CD4-positive, CD25-positive, alpha-beta regulatory T cell (primary cell): Measurements from ENCODE around the gene CDCA3. TPM values are rescaled to one million over a fixed set of nuclear protein-coding genes. Genes with fewer than 3 reads are reported as not detected.
A peak's percentile ranks its signal among the peaks of the same experiment; 100 is the strongest.
"Not testable (repeated sequence)": the region's sequence is repeated elsewhere in the genome, so short reads cannot be mapped to it uniquely, and the experiment has no call there.

Experiments used
- ATAC-seq, 2 donors: fragments of 150-1000 bp; cut with Tn5 transposase; one replicate each; pipeline ENCODE4 v1.10.0; 2021; ENCODE audit warnings: low read depth in 2 of 2, moderate number of reproducible peaks in 2 of 2, moderate library complexity in 1 of 2
- DNase-seq, 3 donors: peaks; one replicate each; pipeline versions ENCODE4 v3.0.0 to v3.0.0-alpha.2; 2012 to 2022; ENCODE audit warnings: mixed read lengths in 1 of 3
- H3K27ac ChIP-seq: one replicate; pipeline ENCODE4 v1.7.0; 2013; ENCODE audit warnings: mild to moderate bottlenecking, low read length; ENCODE audit not compliant: insufficient read depth, poor library complexity, severe bottlenecking
- H3K27me3 ChIP-seq: one replicate; pipeline ENCODE4 v1.7.0; 2013; ENCODE audit warnings: low read length; ENCODE audit not compliant: control insufficient read depth, insufficient read depth
- H3K36me3 ChIP-seq: one replicate; pipeline ENCODE4 v1.7.0; 2013; ENCODE audit warnings: mild to moderate bottlenecking, low read length, moderate library complexity; ENCODE audit not compliant: control insufficient read depth, insufficient read depth
- H3K4me1 ChIP-seq: 2 replicates; pipeline ENCODE4 v1.7.0; 2013; ENCODE audit warnings: mild to moderate bottlenecking, low read length; ENCODE audit not compliant: insufficient read depth, control insufficient read depth, poor library complexity, severe bottlenecking
- H3K4me3 ChIP-seq: one replicate; pipeline ENCODE4 v1.7.0; 2013; ENCODE audit warnings: low read depth, mild to moderate bottlenecking, low read length, moderate library complexity
- H3K9me3 ChIP-seq, 2 experiments: 1 replicate in 1 of 2; 2 replicates in 1 of 2; pipeline ENCODE4 v1.7.0; 2013; ENCODE audit warnings: low read length in 2 of 2, mild to moderate bottlenecking in 1 of 2, moderate library complexity in 1 of 2; ENCODE audit not compliant: control insufficient read depth in 2 of 2
- H3K27ac Mint-ChIP-seq, 3 donors: one replicate each; pipeline ENCODE4 v1.8.0; 2020 to 2022; ENCODE audit warnings: mild to moderate bottlenecking in 3 of 3, mixed read lengths in 3 of 3, moderate library complexity in 2 of 3
- H3K27me3 Mint-ChIP-seq: one replicate; pipeline ENCODE4 v1.8.0; 2022; ENCODE audit warnings: mild to moderate bottlenecking, mixed read lengths
- H3K36me3 Mint-ChIP-seq: one replicate; pipeline ENCODE4 v1.8.0; 2020; ENCODE audit warnings: mixed read lengths
- H3K4me1 Mint-ChIP-seq, 4 donors: one replicate each; pipeline ENCODE4 v1.8.0; 2020 to 2022; ENCODE audit warnings: mixed read lengths in 4 of 4, mild to moderate bottlenecking in 1 of 4
- H3K4me3 Mint-ChIP-seq, 4 donors: one replicate each; pipeline ENCODE4 v1.8.0; 2020 to 2022; ENCODE audit warnings: mild to moderate bottlenecking in 4 of 4, mixed read lengths in 4 of 4, moderate library complexity in 3 of 4
- H3K9me3 Mint-ChIP-seq, 7 donors: one replicate each; pipeline ENCODE4 v1.8.0; 2020 to 2022; ENCODE audit warnings: mixed read lengths in 7 of 7, mild to moderate bottlenecking in 3 of 7, moderate library complexity in 2 of 7
- polyA plus RNA-seq, 4 donors: library from polyadenylated mRNA; unstranded; fragments of 300-500 nt; fragmentation: Illumina TruSeq; gene quantifications; one replicate each; pipeline ENCODE4 v1.2.3, GENCODE V29; 2021
- total RNA-seq: library from RNA; stranded (reverse); gene quantifications from one replicate; pipeline ENCODE4 v1.2.3, GENCODE V29; 2022

The CDCA3 gene
- 1.9 TPM for total RNA-seq
- 1 to 10 TPM; 1.7 to 4.0 (median 2.1) TPM for polyA plus RNA-seq

DNA sequence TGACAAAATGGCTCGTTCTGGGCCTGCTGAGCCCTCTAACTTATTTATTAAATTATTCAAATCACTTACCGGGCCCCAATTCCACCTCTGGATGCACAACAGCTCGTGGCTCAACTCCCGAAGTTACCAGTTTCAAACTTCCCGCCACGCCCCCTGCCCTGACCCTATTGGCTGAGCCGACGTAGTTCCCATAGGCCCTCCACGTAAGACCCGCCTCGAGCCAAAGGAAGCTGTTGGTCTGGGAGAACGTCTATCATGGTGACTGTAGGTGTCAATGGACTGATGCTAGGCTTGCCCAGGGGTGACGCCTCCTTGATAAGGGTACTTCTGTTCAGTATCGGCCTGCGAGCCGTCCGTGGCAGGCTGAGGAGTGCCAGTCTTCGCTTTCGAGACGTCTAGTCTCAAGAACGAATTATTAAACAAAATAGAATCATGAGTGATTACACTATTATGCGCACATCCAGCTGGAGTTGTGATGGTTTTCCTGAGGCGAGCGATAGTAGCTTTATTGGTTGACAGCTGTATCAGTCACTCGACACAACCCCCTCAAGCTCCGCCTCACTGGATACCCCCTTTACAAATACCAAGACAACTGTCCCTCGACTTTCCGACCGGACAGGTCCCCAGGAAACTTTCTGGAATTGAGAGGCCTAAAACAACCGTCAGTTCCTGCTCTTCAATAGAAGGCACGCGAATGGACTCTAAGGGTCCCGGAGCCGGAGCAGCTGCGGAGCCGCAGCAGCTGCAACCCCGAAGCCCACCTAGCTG is at the start of gene CDCA3:
Gene CDCA3 (minus strand): TSS at position 134 of the 768 bp plus-strand sequence. CDS start 334 bp downstream, outside the sequence.
- peak; percentile 47 to 50 for ATAC-seq
- Histone ChIP-seq H3K4me3 (peak within 1 kb of the TSS; percentile 85), H3K4me1 (peaks cover 22% of the 10 kb centered on the region), H3K27me3 (no peaks in the 10 kb centered on the region), H3K36me3 (peaks cover 8% of the 10 kb centered on the region), H3K27ac (peak within 1 kb of the TSS; percentile 97), H3K9me3 (no peaks in the 10 kb centered on the region)
- peaks cover 8% of the 10 kb centered on the region for H3K36me3 Mint-ChIP-seq
- peak; percentile 88 to 99 (median 93) for DNase-seq
- H3K4me3 Mint-ChIP-seq = peak within 1 kb of the TSS; percentile 90 to 99 (median 96)
- H3K27ac Mint-ChIP-seq = peak within 1 kb of the TSS; percentile 95 to 100 (median 100)
- H3K9me3 Mint-ChIP-seq = no peaks in the 10 kb centered on the region
- H3K4me1 Mint-ChIP-seq = peaks cover 0 to 38% (median 16%) of the 10 kb centered on the region in 4 donors
- H3K27me3 Mint-ChIP-seq = no peaks in the 10 kb centered on the region

DNA sequence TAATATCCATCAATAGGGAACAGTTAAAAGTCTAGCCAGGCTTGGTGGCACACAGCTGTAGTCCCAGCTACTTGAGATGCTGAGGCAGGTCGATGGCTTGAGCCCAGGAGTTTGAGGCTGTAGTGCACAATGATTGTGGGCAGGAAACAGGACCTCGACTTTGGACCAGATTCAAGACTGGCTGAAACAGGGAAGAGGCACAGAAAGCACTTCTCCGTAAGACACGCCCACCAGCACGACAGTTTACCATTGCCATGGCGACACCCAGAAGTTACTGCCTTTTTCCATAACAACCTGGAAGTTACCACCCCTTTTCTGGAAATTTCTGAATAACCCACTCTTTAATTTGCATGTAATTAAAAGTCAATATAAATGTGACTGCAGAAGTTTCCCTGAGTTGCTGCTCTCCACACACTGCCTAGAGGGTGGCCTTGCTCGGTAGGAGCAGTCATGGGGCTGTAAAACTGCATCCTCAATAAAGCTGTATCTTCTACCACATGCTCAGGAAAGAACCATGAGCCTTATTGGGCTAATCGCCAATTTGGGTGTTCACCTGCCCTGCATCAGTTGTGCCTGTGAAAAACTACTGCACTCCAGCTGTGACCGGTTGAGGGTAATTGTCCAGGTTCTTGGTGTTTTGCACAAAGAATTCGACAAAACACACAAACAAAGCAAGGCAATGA is 48.9 kb upstream of the CDCA3 start:
- H3K27ac ChIP-seq = no peak overlapping the region
- H3K36me3 ChIP-seq = no peaks in the 10 kb centered on the region
- no peaks in the 10 kb centered on the region for H3K9me3 ChIP-seq
- no peaks in the 10 kb centered on the region for H3K27me3 ChIP-seq
- DNase-seq = no peak
- no peak overlapping the region for H3K27ac Mint-ChIP-seq
- peaks cover 6% of the 10 kb centered on the region for H3K4me1 ChIP-seq
- peaks cover 0 to 7% (median 3%) of the 10 kb centered on the region in 4 donors for H3K4me1 Mint-ChIP-seq
- no peaks in the 10 kb centered on the region for H3K27me3 Mint-ChIP-seq
- no peak overlapping the region for H3K4me3 ChIP-seq
- no peaks in the 10 kb centered on the region for H3K9me3 Mint-ChIP-seq
- no peak for ATAC-seq
- no peaks in the 10 kb centered on the region for H3K36me3 Mint-ChIP-seq
- H3K4me3 Mint-ChIP-seq = no peak overlapping the region

DNA sequence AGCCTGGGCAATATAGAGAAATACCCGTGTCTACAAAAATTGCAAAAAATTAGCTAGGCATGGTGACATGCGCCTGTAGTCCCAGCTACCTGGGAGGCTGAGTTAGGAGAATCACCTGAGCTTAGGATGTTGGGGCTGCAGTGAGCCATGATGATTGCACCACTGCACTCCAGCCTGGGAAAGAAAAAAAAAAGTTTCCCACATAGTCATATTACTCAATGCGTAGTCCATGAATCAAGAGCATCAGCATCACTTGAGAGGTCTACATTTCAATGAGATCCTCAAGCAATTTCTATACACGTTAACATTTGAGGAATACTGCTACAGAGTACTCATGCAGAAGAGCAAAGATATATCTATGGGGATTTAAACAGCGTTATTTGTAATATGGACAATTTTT is 48.3 kb upstream of the CDCA3 start:
- H3K4me3 Mint-ChIP-seq = no peak overlapping the region
- H3K9me3 Mint-ChIP-seq = no peaks in the 10 kb centered on the region
- no peak for DNase-seq
- ATAC-seq = no peak
- Histone ChIP-seq H3K27ac (no peak overlapping the region), H3K4me1 (peaks cover 3% of the 10 kb centered on the region), H3K27me3 (no peaks in the 10 kb centered on the region), H3K36me3 (no peaks in the 10 kb centered on the region), H3K9me3 (no peaks in the 10 kb centered on the region), H3K4me3 (no peak overlapping the region)
- H3K27ac Mint-ChIP-seq = no peak overlapping the region
- peaks cover 0 to 7% (median 5%) of the 10 kb centered on the region in 4 donors for H3K4me1 Mint-ChIP-seq
- no peaks in the 10 kb centered on the region for H3K27me3 Mint-ChIP-seq
- H3K36me3 Mint-ChIP-seq = no peaks in the 10 kb centered on the region

DNA sequence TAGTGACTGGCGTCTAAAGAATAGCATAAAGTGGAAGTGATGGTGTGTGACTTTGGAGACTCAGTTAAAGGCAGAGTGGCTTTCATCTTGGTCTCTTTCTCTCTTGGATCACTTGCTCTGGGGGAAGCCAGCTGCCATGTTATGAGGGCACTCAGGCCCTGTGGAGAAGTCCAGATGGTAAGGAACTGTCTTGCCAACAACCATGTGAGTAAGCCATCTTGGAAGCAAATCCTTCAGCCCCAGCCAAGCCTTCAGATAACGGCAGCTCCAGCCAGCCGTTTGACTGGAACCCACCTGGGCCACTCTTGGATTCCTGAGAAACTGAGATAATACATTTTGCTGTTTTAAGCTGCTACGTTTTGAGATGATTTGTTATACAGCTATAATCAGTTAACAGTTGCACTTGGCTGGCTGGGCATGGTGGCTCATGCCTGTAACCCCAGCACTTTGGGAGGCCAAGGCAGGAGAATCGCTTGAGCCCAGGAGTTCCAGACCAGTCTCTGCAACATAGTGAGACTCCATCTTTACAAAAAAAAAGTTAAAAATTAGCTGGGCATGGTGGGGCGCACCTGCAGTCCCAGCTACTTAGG is 45.9 kb upstream of the CDCA3 start:
- no peaks in the 10 kb centered on the region for H3K9me3 Mint-ChIP-seq
- Histone ChIP-seq H3K4me3 (no peak overlapping the region), H3K36me3 (no peaks in the 10 kb centered on the region), H3K9me3 (no peaks in the 10 kb centered on the region), H3K27ac (no peak overlapping the region), H3K4me1 (no peaks in the 10 kb centered on the region), H3K27me3 (no peaks in the 10 kb centered on the region)
- no peaks in the 10 kb centered on the region for H3K36me3 Mint-ChIP-seq
- DNase-seq (no peak), ATAC-seq (no peak)
- no peak overlapping the region for H3K4me3 Mint-ChIP-seq
- peak overlapping the region in 1 of 3 donors; percentile 69 for H3K27ac Mint-ChIP-seq
- no peaks in the 10 kb centered on the region for H3K27me3 Mint-ChIP-seq
- H3K4me1 Mint-ChIP-seq = peaks cover 1 to 7% (median 5%) of the 10 kb centered on the region in 4 donors

DNA sequence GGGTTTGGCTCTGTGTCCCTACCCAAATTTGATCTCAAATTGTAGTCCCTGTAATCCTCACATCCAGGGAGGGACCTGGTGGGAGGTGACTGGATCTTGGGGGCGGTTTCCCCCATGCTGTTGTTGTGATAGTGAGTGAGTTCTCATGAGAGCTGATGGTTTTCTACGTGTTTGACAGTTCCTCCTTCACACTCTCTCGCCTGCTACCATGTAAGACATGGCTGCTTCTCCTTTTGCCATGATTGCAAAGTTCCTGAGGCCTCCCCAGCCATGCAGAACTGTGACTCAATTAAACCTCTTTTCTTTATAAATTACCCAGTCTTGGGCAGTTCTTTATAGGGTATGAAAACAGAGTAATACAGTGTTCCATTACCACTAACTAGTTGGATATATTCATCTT is 43.2 kb upstream of the CDCA3 start:
- no peak overlapping the region for H3K27ac Mint-ChIP-seq

DNA sequence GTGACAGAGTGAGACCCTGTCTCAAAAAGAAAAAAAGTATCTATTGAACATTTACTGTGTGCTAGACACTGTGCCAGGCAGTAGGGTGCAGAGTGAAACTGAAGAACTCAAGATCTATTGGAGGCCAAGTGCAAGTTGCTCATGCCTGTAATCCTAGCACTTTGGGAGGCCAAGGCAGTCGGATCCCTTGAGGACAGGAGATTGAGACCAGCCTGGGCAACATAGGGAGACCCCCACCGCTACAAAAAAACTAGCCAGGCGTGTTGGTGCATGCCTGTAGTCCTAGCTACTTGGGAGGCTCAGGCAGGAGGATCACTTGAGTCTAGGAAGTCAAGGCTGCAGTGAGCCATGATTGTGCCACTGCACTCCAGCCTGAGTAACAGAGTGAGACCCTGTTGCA is 41.6 kb upstream of the CDCA3 start:
- peaks cover 4 to 19% (median 12%) of the 10 kb centered on the region in 4 donors for H3K4me1 Mint-ChIP-seq
- not testable (repeated sequence) for H3K36me3 Mint-ChIP-seq, H3K27me3 ChIP-seq, H3K27me3 Mint-ChIP-seq, ATAC-seq, H3K36me3 ChIP-seq, DNase-seq, H3K9me3 ChIP-seq, H3K27ac ChIP-seq, H3K4me3 ChIP-seq, H3K9me3 Mint-ChIP-seq
- peak overlapping the region in 3 of 4 donors; percentile 7 to 86 (median 41) for H3K4me3 Mint-ChIP-seq
- peak overlapping the region in 1 of 3 donors; percentile 91 for H3K27ac Mint-ChIP-seq
- peaks cover 12% of the 10 kb centered on the region for H3K4me1 ChIP-seq

More for the DNA sequence above, 43.2 kb upstream of the CDCA3 start:
- Histone ChIP-seq H3K27me3 (no peaks in the 10 kb centered on the region), H3K27ac (no peak overlapping the region), H3K36me3 (no peaks in the 10 kb centered on the region), H3K4me1 (peaks cover 12% of the 10 kb centered on the region), H3K9me3 (no peaks in the 10 kb centered on the region), H3K4me3 (no peak overlapping the region)
- Mint-ChIP-seq H3K36me3 (no peaks in the 10 kb centered on the region), H3K9me3 (no peaks in the 10 kb centered on the region), H3K4me3 (peak overlapping the region in 1 of 4 donors; percentile 71), H3K4me1 (peaks cover 4 to 19% (median 12%) of the 10 kb centered on the region in 4 donors), H3K27me3 (no peaks in the 10 kb centered on the region)
- ATAC-seq (no peak), DNase-seq (no peak)

DNA sequence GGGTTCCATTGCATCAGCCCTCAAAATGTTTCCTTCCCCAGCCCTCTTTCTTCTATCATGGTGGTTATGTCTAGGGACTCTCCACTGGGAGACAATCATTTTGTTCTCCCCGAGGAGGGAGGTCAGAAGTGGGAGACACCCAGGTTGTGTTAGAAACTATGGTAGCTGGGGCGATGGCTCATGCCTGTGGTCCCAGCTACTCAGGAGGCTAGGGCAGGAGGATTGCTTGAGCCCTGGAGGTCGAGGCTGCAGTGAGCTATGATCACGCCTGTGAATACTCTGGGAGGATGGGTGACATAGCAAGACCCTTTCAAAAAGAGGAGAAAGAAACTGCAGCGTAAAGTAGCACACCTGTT is 40.5 kb upstream of the CDCA3 start:
- no peaks in the 10 kb centered on the region for H3K9me3 ChIP-seq
- no peak for ATAC-seq
- peaks cover 12% of the 10 kb centered on the region for H3K4me1 ChIP-seq
- DNase-seq = no peak
- peak overlapping the region; percentile 93 for H3K27ac ChIP-seq
- Mint-ChIP-seq H3K27ac (peak overlapping the region; percentile 17 to 95 (median 91)), H3K36me3 (no peaks in the 10 kb centered on the region), H3K27me3 (no peaks in the 10 kb centered on the region), H3K4me3 (peak overlapping the region; percentile 85 to 97 (median 86)), H3K9me3 (no peaks in the 10 kb centered on the region), H3K4me1 (peaks cover 4 to 19% (median 12%) of the 10 kb centered on the region in 4 donors)
- no peaks in the 10 kb centered on the region for H3K27me3 ChIP-seq
- no peaks in the 10 kb centered on the region for H3K36me3 ChIP-seq
- peak overlapping the region; percentile 92 for H3K4me3 ChIP-seq
